ENCODE results near the gene SLC51A.

GRCh38 chr3:196236223-196236622 lies 19.9 kb downstream of the SLC51A start:
- TF ChIP-seq CTCF (conservative IDR thresholded peaks at IDR 0.05; ENCODE audit: low read length) (no peak), EZH2phosphoT487 (IDR thresholded peaks at IDR 0.05; ENCODE audit: borderline replicate concordance, low read depth, low read length) (no peak)

Measured in OCI-LY7 (cell line).